Medulla oblongata (tissue), 1 donor: ENCODE results near the gene CCDC77.

ENCODE experiments used
- DNase-seq: peaks from one replicate; pipeline ENCODE4 v3.0.0-alpha.2; 2015; ENCODE audit errors: extremely low spot score

The CCDC77 gene

GRCh38 chr12:480831-481816, 79.7 kb downstream of the CCDC77 start:
- no peak for DNase-seq

GRCh38 chr12:482061-482460, 80.6 kb downstream of the CCDC77 start:
- no peak for DNase-seq

- no peak for DNase-seq
Observed at GRCh38 chr12:484096-484495, 82.7 kb downstream of the CCDC77 start.

GRCh38 chr12:490260-490659, 88.8 kb downstream of the CCDC77 start:
- no peak for DNase-seq
